Tibial nerve (tissue), 4 donors: Measurements from ENCODE around the gene ABCB7.

Experiments used
- EP300 ChIP-seq, 2 donors: sonication (generic); formaldehyde crosslinking; IDR thresholded peaks; one replicate each; pipeline ENCODE4 v1.6.1; 2017; ENCODE audit warnings: antibody characterized with exemption in 2 of 2, mild to moderate bottlenecking in 1 of 2
- POLR2A ChIP-seq, 2 donors: fragments of 450-650 bp; IDR thresholded peaks; one replicate each; pipeline ENCODE4 v1.6.1; 2017; ENCODE audit warnings: antibody characterized with exemption in 2 of 2, mild to moderate bottlenecking in 2 of 2, moderate library complexity in 2 of 2
- TF ChIP-seq, protein P1 (sequence below), 5 experiments: fragments of 200-600 bp in 3 of 5; fragments of 450-650 bp in 2 of 5; sonication (generic) in 3 of 5; IDR thresholded peaks; one replicate each; pipeline ENCODE4 v1.5.1; 2016 to 2019; ENCODE audit warnings: antibody characterized with exemption in 5 of 5, mild to moderate bottlenecking in 3 of 5, moderate library complexity in 2 of 5

DNA sequence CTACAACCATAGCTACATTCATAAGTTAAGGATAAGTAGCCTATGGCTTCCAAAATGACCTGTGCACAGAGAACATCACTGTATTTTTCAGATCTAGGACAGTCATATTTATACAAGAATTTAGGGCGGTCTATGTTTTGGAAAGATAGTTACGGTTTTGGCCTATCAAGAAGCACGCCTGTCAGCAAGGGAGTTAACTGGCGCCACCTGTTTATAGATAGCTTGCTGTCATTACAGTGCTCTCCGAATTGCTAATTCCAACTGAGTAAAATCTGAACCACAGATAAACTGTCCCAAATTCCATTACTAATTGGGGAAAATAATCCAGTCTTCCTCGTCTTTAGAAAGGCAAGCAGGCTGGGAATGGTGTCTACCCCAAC is 646 bp downstream of the ABCB7 start:
- TF ChIP-seq, protein P1, sequence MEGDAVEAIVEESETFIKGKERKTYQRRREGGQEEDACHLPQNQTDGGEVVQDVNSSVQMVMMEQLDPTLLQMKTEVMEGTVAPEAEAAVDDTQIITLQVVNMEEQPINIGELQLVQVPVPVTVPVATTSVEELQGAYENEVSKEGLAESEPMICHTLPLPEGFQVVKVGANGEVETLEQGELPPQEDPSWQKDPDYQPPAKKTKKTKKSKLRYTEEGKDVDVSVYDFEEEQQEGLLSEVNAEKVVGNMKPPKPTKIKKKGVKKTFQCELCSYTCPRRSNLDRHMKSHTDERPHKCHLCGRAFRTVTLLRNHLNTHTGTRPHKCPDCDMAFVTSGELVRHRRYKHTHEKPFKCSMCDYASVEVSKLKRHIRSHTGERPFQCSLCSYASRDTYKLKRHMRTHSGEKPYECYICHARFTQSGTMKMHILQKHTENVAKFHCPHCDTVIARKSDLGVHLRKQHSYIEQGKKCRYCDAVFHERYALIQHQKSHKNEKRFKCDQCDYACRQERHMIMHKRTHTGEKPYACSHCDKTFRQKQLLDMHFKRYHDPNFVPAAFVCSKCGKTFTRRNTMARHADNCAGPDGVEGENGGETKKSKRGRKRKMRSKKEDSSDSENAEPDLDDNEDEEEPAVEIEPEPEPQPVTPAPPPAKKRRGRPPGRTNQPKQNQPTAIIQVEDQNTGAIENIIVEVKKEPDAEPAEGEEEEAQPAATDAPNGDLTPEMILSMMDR (IDR thresholded peaks at IDR 0.05), result no peak
- TF ChIP-seq POLR2A (IDR thresholded peaks at IDR 0.05) (no peak), EP300 (IDR thresholded peaks at IDR 0.05) (no peak)
